SKM-1 (cell line): ENCODE data around the gene SORCS3.
A peak's percentile ranks its signal among the peaks of the same experiment; 100 is the strongest.

Experiments used
- DNase-seq: peaks from one replicate; lab custom pipeline; 2025; ENCODE audit not compliant: unreplicated experiment; lab: John Stamatoyannopoulos, UW

SORCS3 gene

GRCh38 chr10:104908581-104908980, 267.5 kb downstream of the SORCS3 start:
- DNase-seq: no peak

- no peak for DNase-seq
Measured at GRCh38 chr10:104910712-104911111, 269.6 kb downstream of the SORCS3 start.

GRCh38 chr10:104913390-104913789, 272.3 kb downstream of the SORCS3 start:
- no peak for DNase-seq

GRCh38 chr10:104920476-104920875, 279.4 kb downstream of the SORCS3 start:
- no peak for DNase-seq

GRCh38 chr10:104921763-104922162, 280.7 kb downstream of the SORCS3 start:
- no peak for DNase-seq

GRCh38 chr10:104922810-104923209, 281.7 kb downstream of the SORCS3 start:
- DNase-seq: no peak

GRCh38 chr10:104923501-104923900, 282.4 kb downstream of the SORCS3 start:
- DNase-seq: no peak

- no peak for DNase-seq
Measured at GRCh38 chr10:104924101-104924795, 283.2 kb downstream of the SORCS3 start.

GRCh38 chr10:104925232-104925851, 284.3 kb downstream of the SORCS3 start:
- DNase-seq: peak; percentile 7

- DNase-seq: no peak
Measured at GRCh38 chr10:104928734-104929133, 287.6 kb downstream of the SORCS3 start.

- DNase-seq: no peak
Measured at GRCh38 chr10:104931612-104932134, 290.6 kb downstream of the SORCS3 start.

- no peak for DNase-seq
Measured at GRCh38 chr10:104935656-104936055, 294.6 kb downstream of the SORCS3 start.

GRCh38 chr10:104937567-104937966, 296.5 kb downstream of the SORCS3 start:
- DNase-seq: no peak

GRCh38 chr10:104938031-104938430, 296.9 kb downstream of the SORCS3 start:
- DNase-seq: no peak

- DNase-seq: no peak
Measured at GRCh38 chr10:104941662-104942061, 300.6 kb downstream of the SORCS3 start.

GRCh38 chr10:104947314-104947713, 306.2 kb downstream of the SORCS3 start:
- DNase-seq: no peak

GRCh38 chr10:104957178-104957841, 316.2 kb downstream of the SORCS3 start:
- no peak for DNase-seq

- DNase-seq: no peak
Measured at GRCh38 chr10:104966563-104967297, 325.6 kb downstream of the SORCS3 start.

- DNase-seq: no peak
Measured at GRCh38 chr10:104980368-104980767, 339.3 kb downstream of the SORCS3 start.

GRCh38 chr10:104981995-104982394, 340.9 kb downstream of the SORCS3 start:
- DNase-seq: no peak

GRCh38 chr10:104988686-104989085, 347.6 kb downstream of the SORCS3 start:
- DNase-seq: no peak
